Fibroblast of pulmonary artery (primary cell): ENCODE results near the gene STPG4.

Source experiments
- DNase-seq: peaks from one replicate; pipeline ENCODE4 v3.0.0-alpha.2; 2010; ENCODE audit warnings: low read depth
- H3K4me3 ChIP-seq: replicated peaks from 2 replicates; pipeline ENCODE4 v1.5.1; 2011; ENCODE audit warnings: low read depth, mild to moderate bottlenecking, control low read depth, low read length, moderate library complexity
- TF ChIP-seq, protein P1 (sequence below): IDR thresholded peaks from 2 replicates; pipeline ENCODE4 v1.5.1; 2011; ENCODE audit warnings: mild to moderate bottlenecking, control low read depth, low read length, inconsistent platforms; ENCODE audit errors: missing control alignments

STPG4 gene

DNA sequence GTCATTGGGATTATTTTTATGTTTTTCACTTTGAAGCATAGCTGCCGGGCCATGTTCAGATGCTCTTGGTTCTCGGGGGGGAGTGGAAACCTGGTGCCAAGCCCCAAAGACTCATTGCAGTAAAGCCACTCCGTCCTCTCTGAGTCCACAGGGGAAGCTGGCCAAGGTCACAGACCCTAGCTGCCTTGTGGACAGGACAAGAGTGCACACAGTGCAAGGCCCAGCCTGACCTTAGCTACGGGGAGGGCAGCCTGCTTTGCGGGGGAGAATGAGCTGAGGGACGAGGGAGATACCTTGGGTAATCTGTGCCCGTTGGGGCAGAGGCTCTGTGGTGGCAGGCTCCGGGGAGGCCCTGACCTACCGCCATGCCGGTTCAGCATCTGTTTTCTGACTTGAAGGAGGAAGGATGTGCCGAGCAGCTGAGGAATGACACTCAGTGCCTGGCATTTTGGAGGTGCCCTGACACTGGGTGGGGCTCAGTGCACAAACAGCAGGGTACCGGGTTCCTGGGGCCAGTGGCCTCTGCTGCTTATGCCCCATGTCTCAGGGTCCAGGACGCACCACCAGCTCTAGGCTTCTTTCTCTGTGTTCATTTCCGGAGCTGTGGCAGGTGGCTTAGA is 87.2 kb downstream of the STPG4 start:
- H3K4me3 ChIP-seq, result no peak overlapping the region
- DNase-seq, result no peak
- TF ChIP-seq, protein P1, sequence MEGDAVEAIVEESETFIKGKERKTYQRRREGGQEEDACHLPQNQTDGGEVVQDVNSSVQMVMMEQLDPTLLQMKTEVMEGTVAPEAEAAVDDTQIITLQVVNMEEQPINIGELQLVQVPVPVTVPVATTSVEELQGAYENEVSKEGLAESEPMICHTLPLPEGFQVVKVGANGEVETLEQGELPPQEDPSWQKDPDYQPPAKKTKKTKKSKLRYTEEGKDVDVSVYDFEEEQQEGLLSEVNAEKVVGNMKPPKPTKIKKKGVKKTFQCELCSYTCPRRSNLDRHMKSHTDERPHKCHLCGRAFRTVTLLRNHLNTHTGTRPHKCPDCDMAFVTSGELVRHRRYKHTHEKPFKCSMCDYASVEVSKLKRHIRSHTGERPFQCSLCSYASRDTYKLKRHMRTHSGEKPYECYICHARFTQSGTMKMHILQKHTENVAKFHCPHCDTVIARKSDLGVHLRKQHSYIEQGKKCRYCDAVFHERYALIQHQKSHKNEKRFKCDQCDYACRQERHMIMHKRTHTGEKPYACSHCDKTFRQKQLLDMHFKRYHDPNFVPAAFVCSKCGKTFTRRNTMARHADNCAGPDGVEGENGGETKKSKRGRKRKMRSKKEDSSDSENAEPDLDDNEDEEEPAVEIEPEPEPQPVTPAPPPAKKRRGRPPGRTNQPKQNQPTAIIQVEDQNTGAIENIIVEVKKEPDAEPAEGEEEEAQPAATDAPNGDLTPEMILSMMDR, result no peak

DNA sequence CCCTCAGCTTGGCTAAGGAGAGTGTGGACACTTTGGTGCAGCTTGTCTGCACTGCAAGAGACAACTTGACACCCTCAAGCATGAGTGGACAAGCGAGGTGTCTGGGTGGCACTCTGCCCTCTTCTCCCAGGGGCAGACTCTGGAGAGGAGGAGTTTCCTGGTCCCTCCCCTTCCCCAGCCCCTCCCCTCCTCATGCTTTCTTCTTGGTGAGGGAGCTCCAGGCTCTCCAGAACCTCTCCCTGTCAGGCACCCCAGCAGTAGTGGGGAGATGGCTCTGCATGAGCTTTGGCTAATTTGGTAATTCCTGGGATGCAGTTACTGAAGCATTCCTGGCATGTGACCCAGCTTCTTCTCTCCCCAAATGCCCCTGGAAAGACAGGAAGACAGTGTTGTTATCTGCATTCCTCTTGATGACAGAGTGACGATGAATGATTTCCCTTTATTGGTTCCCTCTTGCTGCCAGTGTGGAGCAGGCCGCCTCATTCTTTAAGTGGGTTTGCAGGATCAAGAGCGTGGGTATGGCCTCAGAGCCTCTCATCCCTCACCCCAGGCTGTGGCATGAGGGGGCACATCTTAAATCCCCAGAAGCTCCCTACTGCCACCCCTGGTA is 89.2 kb downstream of the STPG4 start:
- peak; percentile 80 for DNase-seq
- TF ChIP-seq, protein P1, result no peak
- H3K4me3 ChIP-seq, result no peak overlapping the region

DNA sequence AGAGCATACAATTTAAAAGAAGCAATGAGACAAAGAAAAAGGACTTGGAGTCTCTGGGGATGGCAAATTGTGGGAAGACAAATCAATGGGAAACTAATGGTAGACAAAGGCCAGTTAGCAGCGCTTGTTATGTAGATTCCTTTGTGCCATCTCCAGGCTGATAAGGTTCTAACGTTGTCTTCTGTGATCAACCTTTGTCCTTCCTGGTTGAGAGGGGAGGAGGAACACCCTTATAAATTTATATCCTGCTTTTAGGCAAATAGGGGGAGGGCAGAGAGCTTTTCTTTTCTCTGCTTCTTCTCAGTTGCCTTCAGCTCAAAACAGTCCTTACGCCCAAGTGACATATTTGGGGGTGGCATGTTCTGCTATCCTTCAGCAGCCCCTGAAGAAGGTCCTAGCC is 89.8 kb downstream of the STPG4 start:
- no peak for DNase-seq
- no peak overlapping the region for H3K4me3 ChIP-seq
- TF ChIP-seq, protein P1, result no peak

DNA sequence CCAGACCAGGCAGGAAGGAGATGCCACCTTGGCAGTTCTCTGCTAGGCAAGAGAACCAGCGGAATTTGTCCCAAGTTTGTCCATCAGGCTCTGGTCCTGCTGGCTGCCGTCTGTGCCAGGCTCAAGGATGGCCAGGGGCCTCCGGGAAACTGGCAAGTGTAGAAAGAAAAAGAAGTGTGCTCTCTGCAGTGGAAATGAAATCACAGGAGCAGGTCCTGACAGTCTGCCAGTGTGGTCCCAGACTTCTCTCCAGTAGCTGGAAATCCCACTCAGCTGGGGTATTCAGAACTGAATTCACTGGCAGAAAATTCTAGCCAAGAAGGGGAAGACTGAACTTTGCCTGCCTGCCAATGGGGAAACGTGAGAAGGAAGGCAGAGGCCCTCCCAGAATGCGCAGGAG is 91.0 kb downstream of the STPG4 start:
- no peak for DNase-seq
- no peak overlapping the region for H3K4me3 ChIP-seq
- TF ChIP-seq, protein P1, result no peak

DNA sequence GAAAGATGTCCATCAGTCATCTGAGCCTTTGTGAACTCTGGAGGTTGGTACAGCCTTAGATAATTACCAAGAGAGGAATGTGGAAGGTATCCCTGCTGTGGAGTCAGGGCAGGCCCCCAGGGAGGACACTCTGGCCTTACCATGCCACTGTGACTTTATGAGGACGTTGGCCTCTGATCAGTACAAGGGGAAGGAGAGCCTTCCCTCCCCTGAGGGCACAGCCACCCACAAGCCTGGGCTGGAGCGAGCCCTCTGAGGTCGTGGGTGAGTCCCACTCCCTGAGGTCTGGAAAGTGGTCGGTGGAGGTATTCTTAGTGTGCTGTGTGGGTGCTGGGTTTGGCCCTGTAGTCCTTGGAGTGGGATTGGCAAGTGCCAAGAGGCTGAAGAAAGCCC is 91.6 kb downstream of the STPG4 start:
- no peak for DNase-seq
- TF ChIP-seq, protein P1, result no peak
- no peak overlapping the region for H3K4me3 ChIP-seq

DNA sequence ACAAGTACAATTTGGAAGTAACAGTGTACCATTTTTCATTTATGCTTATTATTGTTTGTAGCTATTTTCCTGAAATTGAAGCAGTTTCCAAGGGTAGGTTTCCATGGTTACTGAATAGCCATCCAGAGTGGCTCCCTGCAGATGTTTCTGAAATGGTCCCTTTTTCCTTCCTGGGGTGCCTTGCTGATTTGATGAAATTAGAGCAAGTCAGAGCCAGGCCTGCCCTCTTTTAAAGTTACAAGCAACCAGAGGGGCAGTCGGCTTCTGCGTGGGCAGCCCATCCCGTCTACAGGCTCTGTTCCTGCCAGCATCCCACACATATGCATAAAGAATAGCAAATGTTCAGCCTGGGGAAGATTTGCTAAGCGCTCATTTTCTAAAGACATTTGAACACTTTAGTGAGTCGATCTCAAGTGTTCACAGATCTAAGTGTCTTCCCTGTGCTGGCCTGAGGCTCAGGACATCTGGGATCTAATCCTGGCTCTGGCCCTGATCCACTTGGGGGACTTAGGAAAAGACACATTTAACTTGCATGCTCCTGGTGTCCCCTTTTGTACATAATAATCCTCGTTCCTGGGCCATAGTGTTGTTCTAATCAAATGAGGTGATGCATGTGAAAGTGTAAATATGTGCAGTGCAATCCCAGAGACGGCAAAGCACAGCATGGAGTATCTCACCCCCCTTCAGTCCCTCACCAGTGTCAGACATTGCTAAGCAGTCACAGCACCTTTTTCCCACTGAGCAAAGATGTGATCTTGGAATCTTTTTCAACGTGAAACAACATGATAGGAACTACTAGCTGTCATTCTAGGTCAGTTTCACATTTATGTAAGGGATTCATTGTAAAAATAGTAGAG is 92.2 kb downstream of the STPG4 start:
- TF ChIP-seq, protein P1, result no peak
- DNase-seq, result no peak
- no peak overlapping the region for H3K4me3 ChIP-seq
